ENCODE data around the gene TIGD3. TPM values are rescaled to one million over a fixed set of nuclear protein-coding genes. Genes with fewer than 3 reads are reported as not detected.

TIGD3 gene
- total RNA-seq, 1 experiment from 2014 or later: 0.35 TPM

GRCh38 chr11:65384301-65384889 is 29.8 kb downstream of the TIGD3 start:
- no peak for DNase-seq
- H3K4me3 ChIP-seq (ENCODE audit: insufficient read depth, low read depth, low read length): no peak overlapping the region
- H3K27me3 ChIP-seq (ENCODE audit: control insufficient read depth, insufficient read depth, low read length): no peaks in the 10 kb centered on the region

GRCh38 chr11:65386307-65387140 is 32.0 kb downstream of the TIGD3 start, which contains the start of gene FRMD8:
TSS of gene FRMD8 (plus strand) at chr11:65386637. CDS start at chr11:65387037, 400 bp downstream.
- Histone ChIP-seq H3K27me3 (ENCODE audit: control insufficient read depth, insufficient read depth, low read length) (no peaks in the 10 kb centered on the region), H3K36me3 (replicated peaks; ENCODE audit: control insufficient read depth, insufficient read depth, low read length) (no peaks in the 10 kb centered on the region), H3K4me3 (ENCODE audit: insufficient read depth, low read depth, low read length) (peak within 1 kb of the TSS; percentile 86)
- DNase-seq: peak; percentile 99

More at GRCh38 chr11:65384301-65384889, 29.8 kb downstream of the TIGD3 start:
- no peaks in the 10 kb centered on the region for H3K36me3 ChIP-seq (replicated peaks; ENCODE audit: control insufficient read depth, insufficient read depth, low read length)

- H3K27me3 ChIP-seq (ENCODE audit: control insufficient read depth, insufficient read depth, low read length): no peaks in the 10 kb centered on the region
- no peak for DNase-seq
- H3K4me3 ChIP-seq (ENCODE audit: insufficient read depth, low read depth, low read length): no peak overlapping the region
- H3K36me3 ChIP-seq (replicated peaks; ENCODE audit: control insufficient read depth, insufficient read depth, low read length): no peaks in the 10 kb centered on the region
These were observed 34.2 kb downstream of the TIGD3 start for GRCh38 chr11:65388731-65389130.

GRCh38 chr11:65389294-65389980 is 34.9 kb downstream of the TIGD3 start:
- no peaks in the 10 kb centered on the region for H3K27me3 ChIP-seq (ENCODE audit: control insufficient read depth, insufficient read depth, low read length)
- no peaks in the 10 kb centered on the region for H3K36me3 ChIP-seq (replicated peaks; ENCODE audit: control insufficient read depth, insufficient read depth, low read length)
- H3K4me3 ChIP-seq (ENCODE audit: insufficient read depth, low read depth, low read length): no peak overlapping the region
- DNase-seq: peak; percentile 45

GRCh38 chr11:65390099-65390941 is 35.8 kb downstream of the TIGD3 start:
- DNase-seq: peak; percentile 77
- Histone ChIP-seq H3K4me3 (ENCODE audit: insufficient read depth, low read depth, low read length) (no peak overlapping the region), H3K27me3 (ENCODE audit: control insufficient read depth, insufficient read depth, low read length) (no peaks in the 10 kb centered on the region), H3K36me3 (replicated peaks; ENCODE audit: control insufficient read depth, insufficient read depth, low read length) (no peaks in the 10 kb centered on the region)

- H3K36me3 ChIP-seq (replicated peaks; ENCODE audit: control insufficient read depth, insufficient read depth, low read length): no peaks in the 10 kb centered on the region
- no peak overlapping the region for H3K4me3 ChIP-seq (ENCODE audit: insufficient read depth, low read depth, low read length)
- DNase-seq: peak; percentile 82
These were observed 36.4 kb downstream of the TIGD3 start for GRCh38 chr11:65390996-65391395.

GRCh38 chr11:65392186-65392829 is 37.8 kb downstream of the TIGD3 start:
- peaks cover under 1% of the 10 kb centered on the region; the same call in 1 of the 2 replicates for H3K36me3 ChIP-seq (replicated peaks; ENCODE audit: control insufficient read depth, insufficient read depth, low read length)
- H3K4me3 ChIP-seq (ENCODE audit: insufficient read depth, low read depth, low read length): no peak overlapping the region
- no peaks in the 10 kb centered on the region for H3K27me3 ChIP-seq (ENCODE audit: control insufficient read depth, insufficient read depth, low read length)
- DNase-seq: no peak

More at GRCh38 chr11:65390996-65391395, 36.4 kb downstream of the TIGD3 start:
- no peaks in the 10 kb centered on the region for H3K27me3 ChIP-seq (ENCODE audit: control insufficient read depth, insufficient read depth, low read length)

- peaks cover 2% of the 10 kb centered on the region; the same call in 1 of the 2 replicates for H3K36me3 ChIP-seq (replicated peaks; ENCODE audit: control insufficient read depth, insufficient read depth, low read length)
- no peaks in the 10 kb centered on the region for H3K27me3 ChIP-seq (ENCODE audit: control insufficient read depth, insufficient read depth, low read length)
These were observed 38.3 kb downstream of the TIGD3 start for GRCh38 chr11:65392899-65393298.

GRCh38 chr11:65393513-65394079 is 39.0 kb downstream of the TIGD3 start:
- peaks cover 2% of the 10 kb centered on the region; the same call in 1 of the 2 replicates for H3K36me3 ChIP-seq (replicated peaks; ENCODE audit: control insufficient read depth, insufficient read depth, low read length)
- peak; percentile 61 for DNase-seq
- H3K27me3 ChIP-seq (ENCODE audit: control insufficient read depth, insufficient read depth, low read length): no peaks in the 10 kb centered on the region
- H3K4me3 ChIP-seq (ENCODE audit: insufficient read depth, low read depth, low read length): no peak overlapping the region

More at GRCh38 chr11:65392899-65393298, 38.3 kb downstream of the TIGD3 start:
- H3K4me3 ChIP-seq (ENCODE audit: insufficient read depth, low read depth, low read length): no peak overlapping the region
- no peak for DNase-seq

GRCh38 chr11:65394125-65394536 is 39.6 kb downstream of the TIGD3 start:
- Histone ChIP-seq H3K27me3 (ENCODE audit: control insufficient read depth, insufficient read depth, low read length) (no peaks in the 10 kb centered on the region), H3K4me3 (ENCODE audit: insufficient read depth, low read depth, low read length) (no peak overlapping the region), H3K36me3 (replicated peaks; ENCODE audit: control insufficient read depth, insufficient read depth, low read length) (peaks cover 2% of the 10 kb centered on the region; the same call in 1 of the 2 replicates)
- peak; percentile 54 for DNase-seq

GRCh38 chr11:65395961-65396530 is 41.5 kb downstream of the TIGD3 start:
- H3K4me3 ChIP-seq (ENCODE audit: insufficient read depth, low read depth, low read length): no peak overlapping the region
- DNase-seq: no peak
- H3K36me3 ChIP-seq (replicated peaks; ENCODE audit: control insufficient read depth, insufficient read depth, low read length): peaks cover 4% of the 10 kb centered on the region
- no peaks in the 10 kb centered on the region for H3K27me3 ChIP-seq (ENCODE audit: control insufficient read depth, insufficient read depth, low read length)

- no peak for DNase-seq
- Histone ChIP-seq H3K27me3 (ENCODE audit: control insufficient read depth, insufficient read depth, low read length) (no peaks in the 10 kb centered on the region), H3K36me3 (replicated peaks; ENCODE audit: control insufficient read depth, insufficient read depth, low read length) (peaks cover 4% of the 10 kb centered on the region), H3K4me3 (ENCODE audit: insufficient read depth, low read depth, low read length) (no peak overlapping the region)
These were observed 42.5 kb downstream of the TIGD3 start for GRCh38 chr11:65396769-65397745.
